Measurements from ENCODE around the gene FTO.
A peak's percentile ranks its signal among the peaks of the same experiment; 100 is the strongest.

Gene FTO

GRCh38 chr16:54191163-54191562 lies 487.2 kb downstream of the FTO start:
- DNase-seq (ENCODE audit: low read depth): no peak
- H3K4me3 ChIP-seq (ENCODE audit: low read depth, low read length): no peak overlapping the region
- TF ChIP-seq, protein P1, sequence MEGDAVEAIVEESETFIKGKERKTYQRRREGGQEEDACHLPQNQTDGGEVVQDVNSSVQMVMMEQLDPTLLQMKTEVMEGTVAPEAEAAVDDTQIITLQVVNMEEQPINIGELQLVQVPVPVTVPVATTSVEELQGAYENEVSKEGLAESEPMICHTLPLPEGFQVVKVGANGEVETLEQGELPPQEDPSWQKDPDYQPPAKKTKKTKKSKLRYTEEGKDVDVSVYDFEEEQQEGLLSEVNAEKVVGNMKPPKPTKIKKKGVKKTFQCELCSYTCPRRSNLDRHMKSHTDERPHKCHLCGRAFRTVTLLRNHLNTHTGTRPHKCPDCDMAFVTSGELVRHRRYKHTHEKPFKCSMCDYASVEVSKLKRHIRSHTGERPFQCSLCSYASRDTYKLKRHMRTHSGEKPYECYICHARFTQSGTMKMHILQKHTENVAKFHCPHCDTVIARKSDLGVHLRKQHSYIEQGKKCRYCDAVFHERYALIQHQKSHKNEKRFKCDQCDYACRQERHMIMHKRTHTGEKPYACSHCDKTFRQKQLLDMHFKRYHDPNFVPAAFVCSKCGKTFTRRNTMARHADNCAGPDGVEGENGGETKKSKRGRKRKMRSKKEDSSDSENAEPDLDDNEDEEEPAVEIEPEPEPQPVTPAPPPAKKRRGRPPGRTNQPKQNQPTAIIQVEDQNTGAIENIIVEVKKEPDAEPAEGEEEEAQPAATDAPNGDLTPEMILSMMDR (IDR thresholded peaks at IDR 0.05; ENCODE audit: low read depth, low read length, missing control alignments): no peak

- no peak overlapping the region for H3K4me3 ChIP-seq (ENCODE audit: low read depth, low read length)
These were observed 487.6 kb downstream of the FTO start for GRCh38 chr16:54191592-54191991.

GRCh38 chr16:54193013-54193664 lies 489.2 kb downstream of the FTO start:
- DNase-seq (ENCODE audit: low read depth): no peak
- no peak overlapping the region for H3K4me3 ChIP-seq (ENCODE audit: low read depth, low read length)
- TF ChIP-seq, protein P1 (IDR thresholded peaks at IDR 0.05; ENCODE audit: low read depth, low read length, missing control alignments): no peak

More at GRCh38 chr16:54191592-54191991, 487.6 kb downstream of the FTO start:
- DNase-seq (ENCODE audit: low read depth): no peak
- TF ChIP-seq, protein P1 (IDR thresholded peaks at IDR 0.05; ENCODE audit: low read depth, low read length, missing control alignments): no peak

GRCh38 chr16:54193665-54194333 lies 489.8 kb downstream of the FTO start:
- H3K4me3 ChIP-seq (ENCODE audit: low read depth, low read length): no peak overlapping the region
- no peak for DNase-seq (ENCODE audit: low read depth)
- TF ChIP-seq, protein P1 (IDR thresholded peaks at IDR 0.05; ENCODE audit: low read depth, low read length, missing control alignments): peak; percentile 76

DNA sequence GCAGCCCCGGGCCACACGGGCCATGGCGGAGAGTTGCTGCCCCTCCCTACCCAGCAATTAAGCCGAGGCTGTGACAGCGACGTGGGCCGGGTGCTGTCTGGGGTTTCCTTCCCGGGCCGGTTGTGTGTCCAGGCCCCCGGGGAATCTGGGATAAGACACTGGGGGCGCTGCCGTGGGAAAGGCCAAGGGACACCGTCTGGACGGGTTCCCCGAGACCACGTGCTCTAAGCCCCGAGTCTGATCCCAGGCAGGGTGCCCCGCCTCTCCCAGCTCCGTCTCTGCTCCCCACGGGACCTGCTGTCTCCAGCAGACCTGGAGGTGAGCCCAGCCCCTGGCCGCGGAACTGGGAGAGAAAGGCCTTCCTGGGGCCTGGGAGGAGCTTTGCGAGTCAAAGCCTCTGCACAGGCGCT lies 490.4 kb downstream of the FTO start:
- no peak for DNase-seq (ENCODE audit: low read depth)
- H3K4me3 ChIP-seq (ENCODE audit: low read depth, low read length): no peak overlapping the region
- TF ChIP-seq, protein P1 (IDR thresholded peaks at IDR 0.05; ENCODE audit: low read depth, low read length, missing control alignments): no peak

DNA sequence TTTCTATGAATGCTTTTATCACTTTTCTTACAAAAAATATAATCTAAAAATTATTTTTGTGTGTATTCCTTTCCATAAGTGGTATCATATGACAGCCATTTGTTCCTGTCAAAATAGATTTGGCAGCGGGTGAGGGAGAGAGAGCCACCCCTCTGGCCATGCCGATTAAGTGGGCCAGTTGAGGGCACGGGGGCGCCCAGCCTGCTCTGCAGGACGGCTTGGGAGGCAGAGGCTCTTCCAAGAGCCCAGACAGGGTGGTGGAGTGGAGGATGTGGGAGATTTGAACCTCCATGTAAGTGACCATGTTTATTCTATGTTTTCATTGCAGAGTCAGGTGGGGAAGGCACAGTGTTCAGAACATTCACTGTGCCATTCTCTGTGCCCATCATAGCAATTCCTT lies 493.8 kb downstream of the FTO start:
- TF ChIP-seq, protein P1 (IDR thresholded peaks at IDR 0.05; ENCODE audit: low read depth, low read length, missing control alignments): no peak

More for the DNA sequence above, 493.8 kb downstream of the FTO start:
- H3K4me3 ChIP-seq (ENCODE audit: low read depth, low read length): no peak overlapping the region
- no peak for DNase-seq (ENCODE audit: low read depth)
